ENCODE data around the gene PCDHA10.

Gene PCDHA10

DNA sequence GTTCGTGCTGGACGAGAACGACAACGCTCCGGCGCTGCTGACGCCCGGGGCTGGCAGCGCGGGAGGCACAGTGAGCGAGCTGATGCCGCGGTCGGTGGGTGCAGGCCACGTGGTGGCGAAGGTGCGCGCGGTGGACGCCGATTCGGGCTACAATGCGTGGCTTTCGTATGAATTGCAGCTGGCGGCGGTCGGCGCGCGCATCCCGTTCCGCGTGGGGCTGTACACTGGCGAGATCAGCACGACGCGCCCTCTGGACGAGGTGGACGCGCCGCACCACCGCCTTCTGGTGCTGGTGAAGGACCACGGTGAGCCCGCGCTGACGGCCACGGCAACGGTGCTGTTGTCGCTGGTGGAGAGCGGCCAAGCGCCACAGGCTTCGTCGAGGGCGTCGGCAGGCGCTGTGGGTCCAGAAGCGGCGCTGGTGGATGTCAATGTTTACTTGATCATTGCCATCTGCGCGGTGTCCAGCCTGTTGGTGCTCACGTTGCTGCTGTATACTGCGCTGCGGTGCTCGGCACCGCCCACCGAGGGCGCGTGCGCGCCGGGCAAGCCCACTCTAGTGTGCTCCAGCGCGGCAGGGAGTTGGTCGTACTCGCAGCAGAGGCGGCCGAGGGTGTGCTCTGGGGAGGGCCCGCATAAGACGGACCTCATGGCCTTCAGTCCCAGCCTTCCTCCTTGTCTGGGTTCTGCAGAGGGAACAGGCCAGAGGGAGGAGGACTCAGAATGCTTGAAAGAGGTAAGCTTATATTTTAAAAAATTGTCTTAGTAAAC is 28.4 kb downstream of the PCDHA10 start:
- no peak for DNase-seq

DNA sequence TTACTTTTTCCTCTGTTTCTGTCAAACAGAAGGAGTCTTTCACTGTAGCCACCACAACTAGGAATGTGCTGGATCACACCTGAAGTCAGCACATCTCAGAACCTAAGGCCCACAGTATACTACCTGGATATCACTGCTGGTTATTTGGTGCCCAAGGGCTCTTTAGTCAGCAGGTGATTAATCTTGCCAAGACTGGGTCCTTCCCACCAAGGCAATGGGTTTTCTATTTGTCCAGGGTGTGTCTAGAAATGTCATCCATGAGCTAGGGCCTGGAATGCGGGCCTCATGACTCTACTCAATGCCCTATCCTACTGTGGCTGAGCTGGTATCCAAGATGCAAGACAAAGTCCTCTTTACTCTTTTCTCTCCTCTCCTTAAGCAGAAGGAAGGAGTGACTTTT is 60.6 kb downstream of the PCDHA10 start:
- DNase-seq = no peak

Data from stimulated activated CD4-positive, alpha-beta T cell treated with anti-CD3 and anti-CD28 coated beads, Interleukin-4, amount 100 ng/mL, for 24 hours (primary cell).